PC-9 (cell line): ENCODE results near the gene MMP20. TPM values are rescaled to one million over a fixed set of nuclear protein-coding genes. Genes with fewer than 3 reads are reported as not detected.

Experiments used
- BruUV-seq: library from RNA; stranded (reverse); fragments of 400-500 nt; replicated peaks from 2 replicates; lab custom pipeline; 2021; lab: Mats Ljungman, UMichigan
- CTCF ChIA-PET: fragments of 300-600 bp; sonication (Branson Sonifier 250); formaldehyde crosslinking; loops from one replicate; lab custom pipeline; 2022; ENCODE audit warnings: antibody characterized with exemption; lab: Charles Lee
- POLR2A ChIA-PET: fragments of 300-600 bp; sonication (Branson Sonifier 250); formaldehyde crosslinking; loops from one replicate; lab custom pipeline; 2022; ENCODE audit warnings: antibody characterized with exemption; ENCODE audit not compliant: unreplicated experiment; lab: Charles Lee
- DNase-seq, 2 experiments: peaks; one replicate each; pipeline versions ENCODE4 v3.0.0 to v3.0.0-alpha.2; 2015 to 2022; ENCODE audit warnings: mixed read lengths in 1 of 2
- H2AFZ ChIP-seq: fragments of 200-600 bp; sonication (generic); 2 replicates; pipeline ENCODE4 v1.8.1; 2017; ENCODE audit warnings: antibody characterized with exemption
- H3F3A ChIP-seq: fragments of 200-600 bp; sonication (generic); 2 replicates; pipeline ENCODE4 v1.8.1; 2017; ENCODE audit warnings: antibody characterized with exemption, mild to moderate bottlenecking, low read depth; ENCODE audit not compliant: insufficient read depth
- H3K27ac ChIP-seq: fragments of 200-600 bp; sonication (generic); 2 replicates; pipeline ENCODE4 v1.6.1; 2016; ENCODE audit warnings: mixed run types
- H3K27me3 ChIP-seq: fragments of 200-600 bp; sonication (generic); 2 replicates; pipeline ENCODE4 v1.6.1; 2016; ENCODE audit warnings: low read depth, mixed run types; ENCODE audit not compliant: insufficient read depth
- H3K36me3 ChIP-seq: fragments of 200-600 bp; sonication (generic); 2 replicates; pipeline ENCODE4 v1.6.1; 2016; ENCODE audit warnings: low read depth, mixed run types
- H3K4me1 ChIP-seq: fragments of 200-600 bp; sonication (generic); replicated peaks from 2 replicates; pipeline ENCODE4 v1.6.1; 2016; ENCODE audit warnings: mixed run types; ENCODE audit not compliant: insufficient read depth
- H3K4me2 ChIP-seq: fragments of 200-600 bp; sonication (generic); 2 replicates; pipeline ENCODE4 v1.6.1; 2017; ENCODE audit warnings: mixed run types
- H3K4me3 ChIP-seq: fragments of 200-600 bp; sonication (generic); 2 replicates; pipeline ENCODE4 v1.6.1; 2016; ENCODE audit warnings: mixed run types
- H3K79me2 ChIP-seq: fragments of 200-600 bp; sonication (generic); 2 replicates; pipeline ENCODE4 v1.6.1; 2017; ENCODE audit warnings: low read depth, mixed run types
- H3K9me2 ChIP-seq: fragments of 200-600 bp; sonication (generic); 2 replicates; pipeline ENCODE4 v1.8.1; 2017; ENCODE audit warnings: mild to moderate bottlenecking; ENCODE audit not compliant: insufficient read depth
- H3K9me3 ChIP-seq: fragments of 200-600 bp; sonication (generic); 2 replicates; pipeline ENCODE4 v1.8.1; 2016; ENCODE audit warnings: low read depth; ENCODE audit not compliant: insufficient read depth
- H4K20me1 ChIP-seq: fragments of 200-600 bp; sonication (generic); 2 replicates; pipeline ENCODE4 v1.8.1; 2017; ENCODE audit not compliant: insufficient read depth
- EZH2 ChIP-seq: fragments of 200-600 bp; sonication (generic); IDR thresholded peaks from 2 replicates; pipeline ENCODE4 v1.8.0; 2017; ENCODE audit warnings: antibody characterized with exemption, low read depth
- intact Hi-C: fragments of 100-400 bp; cut with micrococcal nuclease; formaldehyde crosslinking; loops from one replicate; pipeline ENCODE4 v1.10.0; 2022; ENCODE audit not compliant: unreplicated experiment
- total RNA-seq: library from RNA; stranded (reverse); gene quantifications from 2 replicates; pipeline ENCODE4 v1.2.3, GENCODE V29; 2021
- TF ChIP-seq, protein P1 (sequence below): fragments of 200-600 bp; sonication (generic); conservative IDR thresholded peaks from 2 replicates; pipeline ENCODE4 v1.6.1; 2017; ENCODE audit warnings: mixed run types, antibody characterized with exemption, mild to moderate bottlenecking, moderate library complexity

Gene MMP20
- total RNA-seq, 1 experiment from 2014 or later, result not detected

DNA sequence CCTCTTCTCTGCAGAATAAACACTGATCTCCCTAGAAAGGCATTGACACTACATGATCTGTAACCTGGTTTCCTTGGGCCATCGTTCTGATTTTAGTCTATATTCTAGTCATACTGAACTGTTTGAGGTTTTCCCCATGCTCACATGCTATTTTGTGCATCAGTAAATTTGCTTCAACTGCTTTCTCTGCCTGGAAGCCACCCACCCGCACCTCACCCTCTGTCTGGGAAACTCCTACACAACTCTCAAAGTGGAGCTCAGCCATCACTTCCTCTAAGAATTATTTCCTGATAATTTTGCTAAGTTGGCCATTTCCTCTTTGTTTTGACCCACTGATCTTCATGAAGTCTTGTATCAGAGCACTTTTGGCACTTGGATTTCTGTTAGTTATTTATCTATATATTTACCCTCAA, 36.1 kb downstream of the MMP20 start:
- no TSS peak for BruUV-seq
- POLR2A ChIA-PET, result no interaction called here

DNA sequence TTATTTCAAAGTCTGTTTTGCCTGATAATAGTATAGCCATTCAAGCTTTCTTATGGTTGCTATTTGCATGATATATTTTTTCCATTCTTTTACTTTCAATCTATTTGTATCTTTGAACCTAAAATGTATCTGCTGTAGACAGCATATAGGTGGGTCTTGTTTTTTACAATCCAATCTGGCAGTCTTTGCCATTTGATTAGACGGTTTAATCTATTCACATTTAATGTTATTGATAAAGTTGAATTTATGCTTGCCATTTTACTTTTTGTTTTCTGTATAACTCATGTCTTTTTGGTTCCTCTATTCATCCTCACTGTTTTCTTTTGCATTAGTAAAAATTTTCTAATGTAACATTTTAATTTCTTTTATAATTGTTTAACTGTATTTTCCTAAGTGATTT, 37.4 kb downstream of the MMP20 start:
- POLR2A ChIA-PET, result no interaction called here
- BruUV-seq, result no TSS peak
- H3K4me3 ChIP-seq, result no peak overlapping the region
- no peaks in the 10 kb centered on the region for H3K4me1 ChIP-seq
- DNase-seq, result no peak
- no peak overlapping the region for H2AFZ ChIP-seq
- TF ChIP-seq, protein P1, sequence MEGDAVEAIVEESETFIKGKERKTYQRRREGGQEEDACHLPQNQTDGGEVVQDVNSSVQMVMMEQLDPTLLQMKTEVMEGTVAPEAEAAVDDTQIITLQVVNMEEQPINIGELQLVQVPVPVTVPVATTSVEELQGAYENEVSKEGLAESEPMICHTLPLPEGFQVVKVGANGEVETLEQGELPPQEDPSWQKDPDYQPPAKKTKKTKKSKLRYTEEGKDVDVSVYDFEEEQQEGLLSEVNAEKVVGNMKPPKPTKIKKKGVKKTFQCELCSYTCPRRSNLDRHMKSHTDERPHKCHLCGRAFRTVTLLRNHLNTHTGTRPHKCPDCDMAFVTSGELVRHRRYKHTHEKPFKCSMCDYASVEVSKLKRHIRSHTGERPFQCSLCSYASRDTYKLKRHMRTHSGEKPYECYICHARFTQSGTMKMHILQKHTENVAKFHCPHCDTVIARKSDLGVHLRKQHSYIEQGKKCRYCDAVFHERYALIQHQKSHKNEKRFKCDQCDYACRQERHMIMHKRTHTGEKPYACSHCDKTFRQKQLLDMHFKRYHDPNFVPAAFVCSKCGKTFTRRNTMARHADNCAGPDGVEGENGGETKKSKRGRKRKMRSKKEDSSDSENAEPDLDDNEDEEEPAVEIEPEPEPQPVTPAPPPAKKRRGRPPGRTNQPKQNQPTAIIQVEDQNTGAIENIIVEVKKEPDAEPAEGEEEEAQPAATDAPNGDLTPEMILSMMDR, result no peak
- no peak for TF ChIP-seq EZH2
- no peaks in the 10 kb centered on the region for H4K20me1 ChIP-seq
- intact Hi-C loops, result no loop called here
- no peaks in the 10 kb centered on the region for H3K36me3 ChIP-seq
- H3K27me3 ChIP-seq, result no peaks in the 10 kb centered on the region
- H3K4me2 ChIP-seq, result no peak overlapping the region
- no peaks in the 10 kb centered on the region for H3F3A ChIP-seq
- CTCF ChIA-PET, result no interaction called here
- peaks cover 16% of the 10 kb centered on the region; the same call in 1 of the 2 replicates for H3K9me3 ChIP-seq
- H3K9me2 ChIP-seq, result no peaks in the 10 kb centered on the region
- H3K27ac ChIP-seq, result no peak overlapping the region
- no peaks in the 10 kb centered on the region for H3K79me2 ChIP-seq

More for the DNA sequence above, 36.1 kb downstream of the MMP20 start:
- H3K9me3 ChIP-seq, result peaks cover 16% of the 10 kb centered on the region; the same call in 1 of the 2 replicates
- no peaks in the 10 kb centered on the region for H3K4me1 ChIP-seq
- H3K36me3 ChIP-seq, result no peaks in the 10 kb centered on the region
- H3K9me2 ChIP-seq, result no peaks in the 10 kb centered on the region
- H3K4me2 ChIP-seq, result no peak overlapping the region
- H2AFZ ChIP-seq, result no peak overlapping the region
- no peaks in the 10 kb centered on the region for H3K79me2 ChIP-seq
- no peak for DNase-seq
- H3K27ac ChIP-seq, result no peak overlapping the region
- intact Hi-C loops, result no loop called here
- H4K20me1 ChIP-seq, result no peaks in the 10 kb centered on the region
- CTCF ChIA-PET, result no interaction called here
- TF ChIP-seq EZH2, result no peak
- TF ChIP-seq, protein P1, result no peak
- no peak overlapping the region for H3K4me3 ChIP-seq
- no peaks in the 10 kb centered on the region for H3K27me3 ChIP-seq
- H3F3A ChIP-seq, result no peaks in the 10 kb centered on the region

DNA sequence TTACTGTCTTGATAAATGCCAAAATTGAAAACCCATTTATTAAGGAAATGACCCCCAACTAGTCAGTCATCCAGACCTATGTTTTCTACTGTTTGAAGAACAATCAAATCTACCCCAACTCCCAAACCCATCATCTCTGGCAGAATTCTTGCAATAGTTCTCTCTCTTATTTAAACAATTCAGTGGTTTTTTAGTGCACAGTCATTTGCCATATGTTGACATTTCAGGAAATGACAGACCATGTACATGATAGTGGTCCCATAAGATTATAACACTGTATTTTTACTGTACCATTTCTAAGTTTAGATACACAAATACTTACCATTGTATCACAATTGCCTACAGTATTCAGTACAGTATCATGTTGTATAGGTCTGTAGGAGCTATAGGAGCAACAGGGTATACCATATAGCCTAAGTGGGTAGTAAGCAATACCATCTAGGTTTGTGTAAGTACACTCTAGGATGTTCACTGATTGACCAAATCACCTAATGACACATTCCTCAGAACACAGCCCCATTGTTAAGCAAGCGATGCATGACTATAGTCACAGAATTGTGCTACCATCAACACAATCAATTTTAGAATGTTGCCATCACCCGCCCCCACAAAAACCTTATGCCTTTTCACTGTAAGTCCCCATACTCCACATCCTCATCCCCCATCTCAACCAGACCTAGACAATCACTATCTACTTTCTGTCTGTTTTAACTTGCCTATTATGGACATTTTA, 41.8 kb downstream of the MMP20 start:
- Histone ChIP-seq H3K4me1 (peaks cover 9% of the 10 kb centered on the region), H3K27me3 (no peaks in the 10 kb centered on the region), H3K27ac (no peak overlapping the region), H4K20me1 (no peaks in the 10 kb centered on the region), H3K79me2 (no peaks in the 10 kb centered on the region), H3F3A (no peaks in the 10 kb centered on the region), H3K4me2 (no peak overlapping the region), H3K36me3 (no peaks in the 10 kb centered on the region), H2AFZ (no peak overlapping the region), H3K4me3 (no peak overlapping the region), H3K9me3 (peaks cover 12% of the 10 kb centered on the region; the same call in 1 of the 2 replicates), H3K9me2 (no peaks in the 10 kb centered on the region; the same call in 1 of the 2 replicates)
- TF ChIP-seq, protein P1, result no peak
- TF ChIP-seq EZH2, result no peak
- no TSS peak for BruUV-seq
- intact Hi-C loops, result no loop called here
- POLR2A ChIA-PET, result no interaction called here
- no peak for DNase-seq
- CTCF ChIA-PET, result no interaction called here
